CD4-positive, alpha-beta T cell treated with Interferon gamma for 1 hour (primary cell): Measurements from ENCODE around the gene PIMREG.
"Not testable (repeated sequence)": the region's sequence is repeated elsewhere in the genome, so short reads cannot be mapped to it uniquely, and the experiment has no call there.

Experiments
- DNase-seq: peaks from one replicate; pipeline ENCODE4 v3.0.0-alpha.2; 2020

PIMREG gene

GRCh38 chr17:6480303-6480675 lies 36.0 kb downstream of the PIMREG start:
- DNase-seq, result no peak

GRCh38 chr17:6482105-6482455 lies 37.8 kb downstream of the PIMREG start:
- no peak for DNase-seq

GRCh38 chr17:6482796-6483195 lies 38.5 kb downstream of the PIMREG start:
- not testable (repeated sequence) for DNase-seq

- no peak for DNase-seq
Observed at GRCh38 chr17:6483507-6483906, 39.3 kb downstream of the PIMREG start.

GRCh38 chr17:6485646-6486412 lies 41.6 kb downstream of the PIMREG start:
- DNase-seq, result no peak

- no peak for DNase-seq
Observed at GRCh38 chr17:6487251-6488007, 43.2 kb downstream of the PIMREG start.

- DNase-seq, result no peak
Observed at GRCh38 chr17:6488008-6488539, 43.8 kb downstream of the PIMREG start.

GRCh38 chr17:6489016-6489550 lies 44.8 kb downstream of the PIMREG start:
- DNase-seq, result no peak

- no peak for DNase-seq
Observed at GRCh38 chr17:6491071-6491700, 46.9 kb downstream of the PIMREG start.

- no peak for DNase-seq
Observed at GRCh38 chr17:6492892-6493674, 48.8 kb downstream of the PIMREG start.

- no peak for DNase-seq
Observed at GRCh38 chr17:6494239-6494941, 50.1 kb downstream of the PIMREG start.

- DNase-seq, result no peak
Observed at GRCh38 chr17:6495450-6496115, 51.3 kb downstream of the PIMREG start.

- no peak for DNase-seq
Observed at GRCh38 chr17:6496116-6496481, 51.8 kb downstream of the PIMREG start.

GRCh38 chr17:6496640-6497441 lies 52.6 kb downstream of the PIMREG start:
- DNase-seq, result no peak

- DNase-seq, result no peak
Observed at GRCh38 chr17:6497496-6498221, 53.4 kb downstream of the PIMREG start.

GRCh38 chr17:6498356-6498755 lies 54.1 kb downstream of the PIMREG start:
- DNase-seq, result no peak

- DNase-seq, result no peak
Observed at GRCh38 chr17:6498901-6499540, 54.8 kb downstream of the PIMREG start.
